Activated T-helper 9 cell treated with anti-CD3 and anti-CD28 coated beads, Interleukin-2, amount 50 U/mL, for 16 hours (primary cell): ENCODE results near the gene NPR2.

ENCODE experiments used
- DNase-seq: peaks from one replicate; pipeline ENCODE4 v3.0.0-alpha.2; 2020; ENCODE audit warnings: low read depth

Gene NPR2

GRCh38 chr9:35791297-35791921, at the start of gene NPR2:
Gene NPR2 (plus strand): TSS chr9:35791591. CDS start chr9:35792409, 818 bp downstream.
- DNase-seq: no peak

GRCh38 chr9:35741740-35742139, 49.7 kb upstream of the NPR2 start:
- no peak for DNase-seq

GRCh38 chr9:35743452-35743851, 47.9 kb upstream of the NPR2 start:
- no peak for DNase-seq

GRCh38 chr9:35743880-35744518, 47.4 kb upstream of the NPR2 start:
- DNase-seq: no peak

- no peak for DNase-seq
Observed at GRCh38 chr9:35745569-35745968, 45.8 kb upstream of the NPR2 start.

- no peak for DNase-seq
Observed at GRCh38 chr9:35746583-35746982, 44.8 kb upstream of the NPR2 start.

- DNase-seq: no peak
Observed at GRCh38 chr9:35748242-35748857, 43.0 kb upstream of the NPR2 start.

- peak; percentile 64 for DNase-seq
Observed at GRCh38 chr9:35748858-35749514, 42.4 kb upstream of the NPR2 start, which contains the start of the genes GBA2 and RGP1. Gene GBA2 (minus strand): TSS chr9:35749228. CDS start chr9:35748704, 524 bp downstream. Gene RGP1 (plus strand): TSS chr9:35749287. CDS start chr9:35749756, 469 bp downstream.

GRCh38 chr9:35749515-35750255, 41.7 kb upstream of the NPR2 start:
- DNase-seq: no peak

GRCh38 chr9:35750256-35750531, 41.2 kb upstream of the NPR2 start:
- DNase-seq: no peak

GRCh38 chr9:35753466-35753865, 37.9 kb upstream of the NPR2 start:
- DNase-seq: no peak

- no peak for DNase-seq
Observed at GRCh38 chr9:35754264-35754663, 37.1 kb upstream of the NPR2 start, which contains the start of gene MSMP. Gene MSMP (minus strand): TSS chr9:35754276. CDS start chr9:35754129, 147 bp downstream.

GRCh38 chr9:35755071-35755470, 36.3 kb upstream of the NPR2 start:
- DNase-seq: no peak

- peak; percentile 66 for DNase-seq
Observed at GRCh38 chr9:35756275-35757225, 34.8 kb upstream of the NPR2 start.

- DNase-seq: no peak
Observed at GRCh38 chr9:35757226-35757891, 34.0 kb upstream of the NPR2 start.

- no peak for DNase-seq
Observed at GRCh38 chr9:35757892-35758275, 33.5 kb upstream of the NPR2 start.

GRCh38 chr9:35758475-35759050, 32.8 kb upstream of the NPR2 start:
- no peak for DNase-seq

GRCh38 chr9:35759795-35760194, 31.6 kb upstream of the NPR2 start:
- DNase-seq: no peak

- DNase-seq: no peak
Observed at GRCh38 chr9:35760651-35761050, 30.7 kb upstream of the NPR2 start.

GRCh38 chr9:35763181-35763580, 28.2 kb upstream of the NPR2 start:
- no peak for DNase-seq
